Mesothelial cell of epicardium (in vitro differentiated cells): ENCODE measurements around the gene PSD. TPM values are rescaled to one million over a fixed set of nuclear protein-coding genes. Genes with fewer than 3 reads are reported as not detected.

Source experiments
- DNase-seq, 2 experiments: peaks; one replicate each; pipeline ENCODE4 v3.0.0; 2021; ENCODE audit warnings: low spot score in 2 of 2; ENCODE audit not compliant: unreplicated experiment in 2 of 2
- H3K27ac Mint-ChIP-seq: 2 replicates; pipeline ENCODE4 v1.8.0; 2021; ENCODE audit warnings: mixed read lengths
- H3K27me3 Mint-ChIP-seq: 2 replicates; pipeline ENCODE4 v1.8.0; 2021; ENCODE audit warnings: low read depth, mixed read lengths
- H3K36me3 Mint-ChIP-seq: 2 replicates; pipeline ENCODE4 v1.8.0; 2021; ENCODE audit warnings: mixed read lengths
- H3K4me1 Mint-ChIP-seq: 2 replicates; pipeline ENCODE4 v1.8.0; 2021; ENCODE audit warnings: mixed read lengths
- H3K4me3 Mint-ChIP-seq: 2 replicates; pipeline ENCODE4 v1.8.0; 2021; ENCODE audit warnings: mild to moderate bottlenecking, moderate library complexity, mixed read lengths
- H3K9me3 Mint-ChIP-seq: 2 replicates; pipeline ENCODE4 v1.8.0; 2021; ENCODE audit warnings: mixed read lengths
- total RNA-seq: library from RNA; stranded (reverse); gene quantifications from 3 replicates; pipeline ENCODE4 v1.2.1, GENCODE V29; 2021
- TF ChIP-seq, protein P1 (sequence below): fragments of 200-600 bp; sonication (generic); IDR thresholded peaks from one replicate; pipeline ENCODE4 v1.5.0; 2021; ENCODE audit warnings: antibody characterized with exemption; ENCODE audit not compliant: unreplicated experiment

The PSD gene
- total RNA-seq, 1 donor from 2014 or later, result 12.4 TPM

DNA sequence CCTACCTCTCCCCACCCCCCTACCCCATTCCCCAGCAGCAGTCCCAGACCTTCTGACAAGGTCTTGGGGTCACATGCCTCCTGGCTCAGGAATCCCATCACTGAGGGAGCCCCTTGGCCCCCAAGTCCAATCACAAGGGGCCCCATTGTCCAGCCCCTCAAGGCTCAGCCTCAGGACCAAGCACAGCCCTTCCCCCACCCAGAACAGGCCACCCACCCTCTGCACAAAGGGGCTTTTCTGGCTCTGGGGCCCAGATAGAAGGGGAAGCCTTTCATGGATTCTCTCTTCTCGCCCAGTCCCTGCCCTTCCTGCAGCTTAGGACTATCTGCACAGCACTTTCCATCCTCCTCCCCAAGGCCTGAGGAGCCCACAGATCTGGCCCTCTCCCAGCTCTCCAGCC, 6.9 kb upstream of the PSD start:
- TF ChIP-seq, protein P1, sequence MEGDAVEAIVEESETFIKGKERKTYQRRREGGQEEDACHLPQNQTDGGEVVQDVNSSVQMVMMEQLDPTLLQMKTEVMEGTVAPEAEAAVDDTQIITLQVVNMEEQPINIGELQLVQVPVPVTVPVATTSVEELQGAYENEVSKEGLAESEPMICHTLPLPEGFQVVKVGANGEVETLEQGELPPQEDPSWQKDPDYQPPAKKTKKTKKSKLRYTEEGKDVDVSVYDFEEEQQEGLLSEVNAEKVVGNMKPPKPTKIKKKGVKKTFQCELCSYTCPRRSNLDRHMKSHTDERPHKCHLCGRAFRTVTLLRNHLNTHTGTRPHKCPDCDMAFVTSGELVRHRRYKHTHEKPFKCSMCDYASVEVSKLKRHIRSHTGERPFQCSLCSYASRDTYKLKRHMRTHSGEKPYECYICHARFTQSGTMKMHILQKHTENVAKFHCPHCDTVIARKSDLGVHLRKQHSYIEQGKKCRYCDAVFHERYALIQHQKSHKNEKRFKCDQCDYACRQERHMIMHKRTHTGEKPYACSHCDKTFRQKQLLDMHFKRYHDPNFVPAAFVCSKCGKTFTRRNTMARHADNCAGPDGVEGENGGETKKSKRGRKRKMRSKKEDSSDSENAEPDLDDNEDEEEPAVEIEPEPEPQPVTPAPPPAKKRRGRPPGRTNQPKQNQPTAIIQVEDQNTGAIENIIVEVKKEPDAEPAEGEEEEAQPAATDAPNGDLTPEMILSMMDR, result no peak
- Mint-ChIP-seq H3K36me3 (no peaks in the 10 kb centered on the region), H3K27ac (no peak overlapping the region), H3K4me1 (peaks cover 18% of the 10 kb centered on the region), H3K27me3 (no peaks in the 10 kb centered on the region), H3K9me3 (no peaks in the 10 kb centered on the region), H3K4me3 (no peak overlapping the region)
- no peak for DNase-seq

- H3K9me3 Mint-ChIP-seq, result no peaks in the 10 kb centered on the region
- peaks cover 21% of the 10 kb centered on the region for H3K4me1 Mint-ChIP-seq
- H3K4me3 Mint-ChIP-seq, result no peak overlapping the region
- no peak for DNase-seq
- H3K36me3 Mint-ChIP-seq, result no peaks in the 10 kb centered on the region
- TF ChIP-seq, protein P1, result no peak
- H3K27me3 Mint-ChIP-seq, result no peaks in the 10 kb centered on the region
- H3K27ac Mint-ChIP-seq, result no peak overlapping the region
These were observed 6.3 kb upstream of the PSD start for GRCh38 chr10:102424916-102425315.

GRCh38 chr10:102424145-102424544, 5.6 kb upstream of the PSD start:
- Mint-ChIP-seq H3K36me3 (no peaks in the 10 kb centered on the region), H3K4me1 (peaks cover 28% of the 10 kb centered on the region), H3K27ac (no peak overlapping the region), H3K4me3 (no peak overlapping the region), H3K27me3 (peaks cover 5% of the 10 kb centered on the region), H3K9me3 (no peaks in the 10 kb centered on the region)
- no peak for DNase-seq
- TF ChIP-seq, protein P1, result no peak

GRCh38 chr10:102423372-102423968, 4.9 kb upstream of the PSD start:
- peaks cover 31% of the 10 kb centered on the region for H3K4me1 Mint-ChIP-seq
- DNase-seq, result no peak
- H3K9me3 Mint-ChIP-seq, result no peaks in the 10 kb centered on the region
- H3K27me3 Mint-ChIP-seq, result peaks cover 10% of the 10 kb centered on the region
- peak overlapping the region; percentile 30 for H3K4me3 Mint-ChIP-seq
- TF ChIP-seq, protein P1, result no peak
- H3K36me3 Mint-ChIP-seq, result no peaks in the 10 kb centered on the region
- no peak overlapping the region for H3K27ac Mint-ChIP-seq

GRCh38 chr10:102422545-102423129, 4.1 kb upstream of the PSD start:
- H3K4me1 Mint-ChIP-seq, result peaks cover 31% of the 10 kb centered on the region
- peak overlapping the region; percentile 67 for H3K27ac Mint-ChIP-seq
- H3K4me3 Mint-ChIP-seq, result peak overlapping the region; percentile 93
- H3K36me3 Mint-ChIP-seq, result no peaks in the 10 kb centered on the region
- H3K9me3 Mint-ChIP-seq, result no peaks in the 10 kb centered on the region
- TF ChIP-seq, protein P1, result peak; percentile 62
- peak in 1 of 2 experiments; percentile 74 for DNase-seq
- H3K27me3 Mint-ChIP-seq, result peaks cover 19% of the 10 kb centered on the region
